Astrocyte of the spinal cord (primary cell): ENCODE results near the gene CLCN6.

Source experiments
- DNase-seq: peaks from one replicate; pipeline ENCODE4 v3.0.0; 2011; ENCODE audit warnings: low read depth, low spot score
- H3K4me3 ChIP-seq: 2 replicates; pipeline ENCODE4 v1.5.1; 2011; ENCODE audit warnings: low read depth, mild to moderate bottlenecking, low read length, moderate library complexity
- in situ Hi-C: cut with HindIII; loops from 2 replicates; pipeline ENCODE4 v1.10.0; 2017; ENCODE audit warnings: low sequenced_read_pairs
- TF ChIP-seq, protein P1 (sequence below): IDR thresholded peaks from 2 replicates; pipeline ENCODE4 v1.5.1; 2012; ENCODE audit warnings: low read depth, mild to moderate bottlenecking, low read length, inconsistent platforms

Gene CLCN6

DNA sequence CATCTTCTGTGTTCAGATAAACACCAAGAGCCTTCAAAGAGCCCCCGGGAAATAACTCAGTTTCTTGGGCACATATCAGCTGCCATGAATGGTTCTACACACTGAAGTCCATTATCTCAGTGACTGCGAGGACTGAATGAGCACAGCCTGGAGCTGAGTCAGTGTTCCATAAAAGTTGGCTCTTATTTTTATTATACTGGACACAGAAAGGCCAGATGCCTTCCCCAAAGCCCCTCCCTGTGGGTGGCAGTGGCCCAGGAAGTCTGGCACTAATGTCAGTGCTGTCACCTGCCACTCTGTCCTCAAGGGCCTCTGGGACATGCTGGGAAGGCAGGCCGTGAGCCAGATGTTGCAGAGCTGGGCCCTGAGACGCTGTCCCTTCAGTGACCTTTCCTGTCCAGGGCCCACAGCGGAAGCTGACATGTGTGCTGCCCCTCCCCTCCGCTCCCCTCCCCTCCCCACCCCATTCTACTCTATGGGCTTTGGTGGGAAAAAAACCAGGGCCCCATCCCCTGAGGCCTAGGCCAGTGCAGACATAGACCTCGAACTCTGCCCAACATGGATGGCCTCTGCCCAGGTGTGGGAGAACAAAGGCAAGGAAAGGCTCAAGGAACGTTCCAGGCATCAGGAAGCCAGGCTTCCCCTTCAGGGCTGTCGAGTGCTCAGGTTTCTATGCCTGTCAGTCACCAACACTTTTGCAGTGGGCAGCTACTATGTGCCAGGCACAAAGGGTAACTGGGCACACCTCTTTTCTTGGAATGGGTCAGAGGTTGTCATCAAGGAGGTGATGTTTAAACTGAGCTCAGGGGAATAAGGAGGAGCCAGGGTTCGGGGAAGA lies 75.1 kb downstream of the CLCN6 start:
- in situ Hi-C loops = no loop called here
- no peak for DNase-seq
- H3K4me3 ChIP-seq = no peak overlapping the region
- TF ChIP-seq, protein P1, sequence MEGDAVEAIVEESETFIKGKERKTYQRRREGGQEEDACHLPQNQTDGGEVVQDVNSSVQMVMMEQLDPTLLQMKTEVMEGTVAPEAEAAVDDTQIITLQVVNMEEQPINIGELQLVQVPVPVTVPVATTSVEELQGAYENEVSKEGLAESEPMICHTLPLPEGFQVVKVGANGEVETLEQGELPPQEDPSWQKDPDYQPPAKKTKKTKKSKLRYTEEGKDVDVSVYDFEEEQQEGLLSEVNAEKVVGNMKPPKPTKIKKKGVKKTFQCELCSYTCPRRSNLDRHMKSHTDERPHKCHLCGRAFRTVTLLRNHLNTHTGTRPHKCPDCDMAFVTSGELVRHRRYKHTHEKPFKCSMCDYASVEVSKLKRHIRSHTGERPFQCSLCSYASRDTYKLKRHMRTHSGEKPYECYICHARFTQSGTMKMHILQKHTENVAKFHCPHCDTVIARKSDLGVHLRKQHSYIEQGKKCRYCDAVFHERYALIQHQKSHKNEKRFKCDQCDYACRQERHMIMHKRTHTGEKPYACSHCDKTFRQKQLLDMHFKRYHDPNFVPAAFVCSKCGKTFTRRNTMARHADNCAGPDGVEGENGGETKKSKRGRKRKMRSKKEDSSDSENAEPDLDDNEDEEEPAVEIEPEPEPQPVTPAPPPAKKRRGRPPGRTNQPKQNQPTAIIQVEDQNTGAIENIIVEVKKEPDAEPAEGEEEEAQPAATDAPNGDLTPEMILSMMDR = no peak

DNA sequence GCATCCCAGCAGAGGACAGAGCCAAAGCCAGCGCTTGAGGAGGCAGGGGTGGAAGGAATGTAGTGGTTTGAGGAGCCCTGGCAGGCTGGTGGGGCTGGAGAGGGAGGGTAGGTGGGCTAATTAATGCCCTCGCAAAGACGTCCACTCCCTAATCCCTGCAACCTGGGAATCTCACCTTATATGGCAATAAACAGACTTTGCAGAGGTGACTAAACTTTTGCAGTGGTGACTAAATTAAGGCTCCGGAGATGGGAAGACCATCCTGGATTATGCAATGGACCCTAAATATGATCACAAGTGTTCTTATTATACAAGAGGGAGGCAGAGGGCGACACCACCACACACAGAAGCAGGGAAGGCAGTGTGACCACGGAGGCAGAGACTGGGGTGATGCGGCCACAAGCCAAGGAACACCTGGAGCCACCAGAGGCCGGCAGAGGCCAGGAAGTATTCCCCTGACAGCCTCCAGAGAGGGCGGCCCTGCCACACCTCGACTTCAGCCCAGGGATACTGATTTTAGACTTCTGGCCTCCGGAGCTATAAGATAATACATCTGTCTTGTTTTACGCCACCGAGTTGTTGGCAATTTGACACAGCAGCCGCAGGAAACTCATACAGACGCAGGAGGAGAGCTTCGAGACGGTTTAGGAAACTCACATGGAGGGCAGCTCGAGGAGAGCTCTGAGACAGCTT lies 75.9 kb downstream of the CLCN6 start:
- TF ChIP-seq, protein P1 = no peak
- DNase-seq = no peak
- H3K4me3 ChIP-seq = no peak overlapping the region
- in situ Hi-C loops = no loop called here

GRCh38 chr1:11882814-11883538 lies 77.0 kb downstream of the CLCN6 start:
- in situ Hi-C loops = no loop called here

DNA sequence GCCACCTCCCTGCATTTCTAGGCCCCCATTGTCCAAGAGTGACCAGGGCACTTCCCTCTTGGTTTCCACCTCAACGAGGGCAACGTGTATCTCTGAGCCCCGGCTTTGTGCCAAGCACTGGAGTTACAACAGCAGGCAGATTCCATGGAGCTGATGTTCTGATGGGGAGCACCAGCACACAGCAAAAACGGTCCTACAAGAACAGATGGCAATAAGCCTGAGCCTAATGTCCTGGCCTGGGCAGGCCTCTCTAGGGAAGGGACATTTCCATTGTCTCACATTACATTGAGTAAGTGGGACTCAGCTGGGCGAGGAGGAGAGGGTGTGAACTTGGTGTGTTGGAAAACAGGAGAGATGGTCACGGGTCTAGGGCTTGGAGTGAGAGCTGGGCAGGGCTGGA lies 79.9 kb downstream of the CLCN6 start:
- DNase-seq = no peak
- TF ChIP-seq, protein P1 = no peak
- H3K4me3 ChIP-seq = no peak overlapping the region
- in situ Hi-C loops = no loop called here

More at GRCh38 chr1:11882814-11883538, 77.0 kb downstream of the CLCN6 start:
- no peak overlapping the region for H3K4me3 ChIP-seq
- TF ChIP-seq, protein P1 = no peak
- DNase-seq = no peak

DNA sequence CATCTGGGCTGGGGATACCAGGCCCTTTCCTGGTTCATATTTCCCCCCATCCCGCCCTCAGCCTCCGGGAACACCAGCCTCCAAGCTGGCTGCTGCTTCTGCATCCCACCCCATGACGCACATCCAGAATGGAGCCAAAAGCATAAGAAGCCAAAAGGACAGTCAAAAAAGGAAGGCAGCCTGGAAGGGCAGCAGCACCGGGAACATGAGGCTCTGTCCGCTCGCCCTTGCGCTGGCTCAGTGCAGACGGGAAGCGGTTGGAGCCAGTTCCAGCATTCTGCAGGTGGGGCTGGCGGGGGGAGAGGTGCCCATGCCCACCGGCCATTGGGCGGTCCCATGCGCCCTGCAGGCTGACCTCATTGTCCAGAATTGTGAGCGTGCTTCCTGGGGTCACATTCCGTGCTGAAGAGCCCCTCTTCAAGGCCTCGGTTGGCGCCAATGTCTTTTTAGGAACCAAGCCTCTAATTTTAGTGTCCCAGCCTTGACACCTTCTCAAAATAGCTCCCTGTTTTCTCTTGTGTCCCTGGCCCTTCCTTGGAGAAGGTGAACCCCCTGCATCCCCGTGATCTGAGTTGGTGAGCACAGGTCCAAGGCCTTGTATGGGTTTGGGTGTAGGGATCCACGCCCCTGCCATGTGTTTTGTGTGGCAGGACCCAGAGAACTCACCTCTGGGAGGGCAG lies 81.1 kb downstream of the CLCN6 start:
- no peak overlapping the region for H3K4me3 ChIP-seq
- in situ Hi-C loops = no loop called here
- TF ChIP-seq, protein P1 = no peak
- DNase-seq = no peak

GRCh38 chr1:11887666-11888007 lies 81.6 kb downstream of the CLCN6 start:
- no peak overlapping the region for H3K4me3 ChIP-seq
- TF ChIP-seq, protein P1 = no peak
- in situ Hi-C loops = no loop called here
- no peak for DNase-seq
